Activated CD8-positive, alpha-beta memory T cell treated with anti-CD3 and anti-CD28 coated beads, Interleukin-2, amount 50 U/mL, for 24 hours (primary cell): ENCODE measurements around the gene PCP4.

Experiments used
- DNase-seq: peaks from one replicate; pipeline ENCODE4 v3.0.0-alpha.2; 2020; ENCODE audit errors: extremely low read depth

The PCP4 gene

DNA sequence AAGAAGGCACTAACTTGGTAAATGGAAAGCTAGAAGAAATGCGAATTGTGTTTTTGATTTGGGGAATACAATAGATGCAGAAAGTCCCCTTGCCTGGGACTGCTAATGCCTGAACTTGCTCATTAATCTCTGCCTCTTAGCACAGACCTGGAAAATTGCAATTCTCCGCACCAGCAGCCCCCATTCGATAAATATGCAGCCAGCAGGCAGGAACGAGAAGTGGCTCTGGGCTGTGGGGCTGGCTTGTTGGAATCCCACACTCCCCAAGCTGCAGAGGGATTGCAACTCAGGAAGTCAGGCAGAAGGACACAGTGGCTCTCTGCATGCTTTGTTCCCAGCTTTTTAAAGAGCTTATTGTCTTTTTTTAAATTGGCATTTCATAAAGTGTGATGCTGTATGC is 51.3 kb downstream of the PCP4 start:
- no peak for DNase-seq

DNA sequence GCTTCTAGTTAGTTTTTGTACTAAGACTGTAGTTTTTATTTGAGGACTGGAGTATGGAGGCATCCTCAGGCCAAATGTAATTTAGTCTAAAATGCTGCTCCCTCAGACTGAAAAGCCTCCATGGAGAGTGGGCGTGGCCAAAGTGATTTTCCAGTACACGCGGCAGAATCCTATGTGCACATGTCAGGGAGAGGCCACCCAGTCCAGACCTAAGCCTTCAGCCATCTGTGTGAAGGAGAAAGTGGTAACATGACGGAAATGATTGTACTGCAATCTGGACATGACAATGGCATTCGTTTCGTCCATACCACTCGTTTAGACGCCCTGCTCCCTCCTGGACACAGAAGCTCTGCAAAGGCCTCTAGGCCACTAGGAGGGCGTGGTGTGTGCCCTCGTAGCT is 56.2 kb downstream of the PCP4 start:
- no peak for DNase-seq

DNA sequence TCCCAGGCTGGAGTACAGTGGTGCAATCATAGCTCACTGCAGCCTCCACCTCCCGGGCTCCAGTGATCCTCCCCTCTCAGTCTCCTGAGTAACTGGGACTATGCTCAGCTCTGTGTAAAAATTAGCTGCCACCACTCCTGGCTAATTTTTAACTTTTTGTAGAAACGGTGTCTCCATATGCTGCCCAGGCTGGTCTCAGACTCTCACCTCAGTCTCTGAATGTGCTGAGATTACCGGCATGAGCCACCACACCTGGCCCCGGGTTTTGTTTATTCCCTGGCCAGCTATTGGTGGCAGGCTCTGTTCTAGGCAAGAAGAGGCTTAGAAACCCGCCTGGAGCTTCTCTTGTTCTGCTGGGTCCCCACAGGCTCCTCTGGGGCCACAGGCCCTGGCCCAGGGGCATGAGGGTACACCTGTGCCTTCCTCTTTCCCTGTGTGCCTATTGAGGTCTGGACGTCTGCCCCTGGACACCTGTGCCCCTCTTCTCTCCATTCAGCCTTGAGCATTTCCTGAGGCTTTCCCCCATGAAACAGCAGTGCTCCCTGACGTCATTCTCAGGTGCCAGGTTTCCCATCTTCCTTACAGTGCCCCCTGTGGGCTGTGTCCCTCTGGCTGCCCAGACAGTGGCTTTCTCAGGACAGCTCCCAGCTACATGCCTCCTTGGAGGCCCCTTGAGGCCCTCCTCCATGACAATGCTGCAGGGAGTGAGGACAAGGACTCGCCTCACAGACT is 57.5 kb downstream of the PCP4 start:
- DNase-seq, result no peak

DNA sequence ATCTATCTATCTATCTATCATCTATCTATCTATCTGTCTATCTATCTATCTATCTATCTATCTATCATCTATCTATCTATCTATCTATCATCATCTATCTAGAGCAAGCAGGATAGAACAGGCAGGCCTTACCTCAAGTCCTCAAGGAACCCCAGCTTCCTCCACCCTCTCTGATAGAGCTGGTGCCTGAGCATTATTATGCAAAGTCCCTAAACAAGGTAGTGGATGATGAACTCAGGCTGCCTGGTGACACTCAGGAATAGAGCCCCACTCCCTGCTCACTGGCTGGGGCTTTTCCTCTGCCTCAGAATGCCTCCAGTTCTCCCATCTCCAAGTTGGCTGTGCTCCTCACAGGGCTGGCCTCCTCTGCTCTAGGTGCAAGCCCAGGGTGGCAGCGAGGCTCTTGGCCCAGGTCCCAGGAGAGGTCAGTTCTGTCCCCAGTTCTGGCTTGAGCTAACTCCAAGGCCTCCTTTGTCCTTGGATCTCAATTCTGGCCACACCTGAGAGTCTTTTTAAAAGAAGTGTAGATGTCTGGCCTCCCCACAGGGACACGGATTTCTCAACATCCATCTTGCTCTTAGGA is 60.2 kb downstream of the PCP4 start:
- no peak for DNase-seq

DNA sequence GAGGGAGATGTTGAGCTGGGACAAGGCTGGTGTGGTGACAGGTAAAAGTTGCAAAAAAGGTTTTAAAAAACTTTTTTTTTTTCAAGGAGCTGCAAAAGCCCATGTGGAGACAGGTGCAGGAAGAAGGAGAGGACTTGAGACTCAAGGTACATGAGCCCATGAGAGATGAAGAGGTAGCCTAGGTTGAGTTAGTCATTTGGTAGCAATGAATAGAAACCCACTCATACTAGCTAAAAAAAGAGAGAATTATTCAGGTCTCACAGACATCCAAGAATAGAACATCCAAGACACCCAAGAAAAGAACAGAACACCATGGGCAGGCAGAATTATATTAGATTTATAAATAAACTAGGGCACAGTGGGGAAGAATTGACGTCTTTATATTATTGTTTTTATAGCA is 65.1 kb downstream of the PCP4 start:
- no peak for DNase-seq

DNA sequence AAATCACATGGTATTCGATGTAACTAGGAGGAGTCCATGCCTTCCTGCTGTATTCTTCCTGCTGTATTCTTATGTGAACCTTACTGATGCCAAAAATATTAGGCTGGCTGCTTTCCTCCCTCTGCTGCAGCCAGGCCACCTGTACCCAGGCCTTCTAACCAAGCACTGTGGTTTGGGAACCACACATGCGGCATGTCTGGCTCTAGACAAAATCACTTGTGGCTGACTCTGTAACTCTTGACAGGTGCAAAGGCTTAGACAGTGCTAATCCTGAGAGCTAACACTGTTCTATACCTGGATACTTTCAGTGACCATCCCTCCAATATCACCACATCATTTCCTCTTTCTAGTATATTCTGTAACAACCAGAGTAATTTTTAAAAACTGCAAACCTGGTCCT is 67.7 kb downstream of the PCP4 start:
- DNase-seq, result no peak

DNA sequence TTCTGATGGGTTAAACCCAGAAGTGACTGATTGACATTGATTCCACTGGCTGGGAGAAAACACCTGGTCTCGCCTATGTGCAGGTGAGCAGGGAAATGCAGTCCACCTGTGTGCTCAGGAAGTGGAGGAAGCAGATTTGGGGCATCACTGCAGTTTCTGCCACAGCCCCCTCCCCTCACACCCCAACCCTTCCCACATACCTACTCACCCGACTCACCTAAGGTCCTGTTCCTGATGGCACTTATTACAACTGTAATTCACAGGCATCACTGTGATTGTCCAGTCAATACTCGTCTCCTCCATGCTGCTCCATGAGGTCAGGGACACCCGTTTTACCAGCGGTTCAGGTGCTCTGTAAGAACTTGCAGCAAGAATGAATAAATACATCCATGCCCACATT is 68.5 kb downstream of the PCP4 start:
- no peak for DNase-seq

DNA sequence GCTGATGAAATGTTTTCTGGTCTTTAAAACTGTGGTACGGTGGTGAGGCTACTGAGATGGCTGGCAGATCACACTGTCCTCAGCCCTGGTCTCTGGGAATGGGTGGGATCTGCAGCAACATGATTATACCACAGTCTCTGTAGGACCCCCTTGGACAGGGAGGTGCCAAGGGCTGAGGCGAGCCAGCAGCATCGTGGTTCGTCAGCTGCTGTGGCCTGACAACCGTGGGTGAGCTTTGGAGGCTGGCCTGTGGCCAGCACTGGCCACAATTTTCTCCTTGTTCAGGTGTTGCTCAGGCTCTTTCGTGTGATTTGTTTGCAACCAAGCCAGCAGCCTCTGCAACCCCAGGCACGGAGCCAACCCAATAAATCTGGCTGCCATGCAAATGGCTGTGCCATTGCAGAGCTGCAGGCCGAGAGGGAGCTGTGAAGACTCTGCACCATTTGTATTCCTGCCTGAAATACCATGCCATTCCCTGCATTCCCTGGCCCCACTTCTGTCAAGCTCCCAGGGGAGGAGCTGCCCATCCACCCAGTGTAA is 70.9 kb downstream of the PCP4 start:
- no peak for DNase-seq

DNA sequence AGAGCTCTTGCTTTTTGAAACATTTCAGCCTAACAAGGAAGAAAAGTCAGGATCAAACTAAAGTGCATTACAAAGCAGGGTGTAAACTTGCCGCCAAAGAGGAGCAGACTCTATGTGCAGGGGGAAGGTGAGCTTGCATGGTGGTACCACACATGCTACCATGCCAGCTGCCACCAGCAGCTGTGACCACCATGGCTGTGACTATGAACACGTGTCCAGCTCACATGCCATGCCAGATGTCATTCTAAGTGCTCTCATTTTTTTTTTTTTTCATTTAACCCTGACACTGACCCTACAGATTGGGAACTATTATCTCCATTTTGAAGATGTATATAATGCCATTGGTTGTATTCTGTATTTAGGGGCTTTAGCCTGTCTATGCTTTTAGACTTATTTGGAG is 79.0 kb downstream of the PCP4 start:
- DNase-seq, result no peak

DNA sequence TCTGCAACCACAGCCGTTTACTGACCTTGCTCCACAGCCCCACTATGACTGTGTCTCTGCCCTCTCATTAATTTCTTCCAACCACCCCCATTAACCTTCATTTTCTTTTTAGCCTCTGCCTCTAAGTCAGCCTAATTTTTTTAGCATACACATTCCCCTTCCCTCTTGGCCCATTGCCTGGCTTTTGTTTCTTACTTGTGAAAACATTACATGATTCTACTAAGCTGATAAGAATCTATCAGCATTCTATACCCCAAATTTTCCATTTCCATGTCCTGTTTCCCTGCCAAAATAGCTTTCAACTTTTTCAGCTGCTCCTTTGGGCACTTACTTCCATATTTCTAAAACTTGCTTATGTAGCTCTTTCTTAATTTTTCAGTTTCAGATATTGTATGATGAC is 79.8 kb downstream of the PCP4 start:
- DNase-seq, result no peak

DNA sequence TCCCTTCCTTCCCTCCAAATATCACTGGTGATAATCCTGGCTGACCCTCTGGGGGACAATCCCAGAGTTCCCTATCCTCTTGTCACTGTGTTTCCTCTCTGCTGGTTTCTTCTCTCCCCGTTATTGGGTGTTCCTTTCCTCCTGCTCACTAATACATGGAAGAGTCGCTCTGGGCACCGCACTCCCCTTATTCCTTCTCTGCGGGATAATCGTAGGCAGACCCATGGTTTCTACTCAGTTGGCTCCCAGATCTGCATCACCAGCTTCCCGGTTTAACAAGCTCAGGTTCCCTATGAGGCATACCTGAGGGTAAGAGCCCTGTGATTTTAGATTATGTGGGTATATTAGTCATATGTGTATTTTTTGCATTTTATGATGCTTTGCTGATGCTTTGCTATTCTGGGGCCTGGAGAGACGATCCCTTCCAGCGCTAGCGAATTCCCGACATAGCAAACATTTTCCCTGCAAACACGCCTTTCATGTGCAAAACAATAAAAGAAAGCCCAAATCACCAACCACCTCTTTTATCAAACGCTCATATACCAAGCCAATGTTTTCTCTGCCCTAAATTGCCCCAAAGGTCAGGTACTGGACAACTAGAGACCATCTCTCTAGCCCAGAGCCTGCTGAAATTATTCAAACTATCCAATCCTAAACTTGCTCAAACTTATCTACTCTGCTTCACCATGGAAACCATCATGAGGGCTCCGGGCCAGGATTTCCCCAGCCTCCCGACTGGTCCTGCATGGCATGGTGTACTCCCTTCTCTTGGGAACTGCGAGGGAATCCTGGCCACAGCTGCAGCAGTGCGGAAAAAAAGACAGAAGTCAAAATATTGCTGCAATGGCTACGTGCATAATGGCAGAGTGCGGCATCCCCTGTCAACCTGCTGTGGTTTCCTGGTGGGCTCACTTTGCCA is 84.2 kb downstream of the PCP4 start:
- DNase-seq, result no peak

DNA sequence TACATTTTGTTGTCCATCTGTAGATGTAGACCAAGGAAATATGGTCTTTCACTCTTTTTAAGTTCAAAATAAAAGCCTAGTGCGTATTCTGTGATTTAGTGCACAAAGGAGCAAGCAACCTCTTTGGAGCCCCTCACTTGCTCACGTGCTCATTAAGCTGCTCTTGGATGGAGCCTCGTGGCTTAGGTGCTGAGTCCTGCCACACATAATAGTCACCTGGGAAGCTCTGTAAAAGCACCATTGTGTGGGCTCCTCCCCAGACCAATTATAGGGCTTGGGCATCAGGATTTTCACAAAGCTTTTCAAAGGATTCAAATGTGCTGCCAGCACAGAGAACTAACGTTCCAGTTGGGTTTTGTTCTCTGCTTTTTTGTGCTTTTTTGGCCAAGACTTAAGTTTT is 85.0 kb downstream of the PCP4 start:
- DNase-seq, result no peak

DNA sequence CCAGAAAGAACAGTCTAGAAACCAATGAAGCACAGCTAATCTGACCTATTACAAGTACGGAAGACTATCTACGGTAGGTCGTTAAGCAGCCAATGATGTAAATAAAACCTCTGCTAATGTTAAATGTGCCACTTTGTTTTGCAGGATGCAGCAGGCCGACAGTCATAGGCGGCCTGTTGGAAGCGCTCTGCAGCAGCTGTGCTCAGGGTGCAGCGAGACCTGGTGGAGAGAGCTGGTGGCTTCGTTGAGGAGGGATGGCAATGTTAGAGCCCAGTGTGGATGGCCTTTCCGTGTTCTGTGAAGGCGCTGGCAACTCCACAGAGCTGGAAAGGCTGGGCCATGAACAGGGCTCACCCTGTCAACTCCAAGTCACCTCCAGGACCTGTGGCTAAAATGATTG is 87.3 kb downstream of the PCP4 start:
- no peak for DNase-seq

DNA sequence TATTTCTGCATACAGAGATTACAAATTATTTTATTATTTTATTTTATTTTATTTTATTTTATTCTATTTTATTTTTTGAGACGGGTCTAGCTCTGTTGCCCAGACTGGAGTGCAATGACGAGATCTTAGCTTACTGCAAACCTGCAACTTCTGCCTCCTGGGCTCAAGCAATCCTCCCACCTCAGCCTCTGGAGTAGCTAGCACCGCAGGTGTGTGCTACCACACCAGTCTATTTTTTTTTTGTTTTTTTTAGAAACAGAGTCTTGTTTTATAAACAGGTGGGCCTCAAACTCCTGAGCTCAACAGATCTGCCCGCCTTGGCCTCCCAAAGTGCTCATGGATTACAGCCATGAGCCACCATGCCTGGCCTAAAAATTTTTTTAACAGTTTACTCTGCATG is 88.1 kb downstream of the PCP4 start:
- DNase-seq, result no peak

DNA sequence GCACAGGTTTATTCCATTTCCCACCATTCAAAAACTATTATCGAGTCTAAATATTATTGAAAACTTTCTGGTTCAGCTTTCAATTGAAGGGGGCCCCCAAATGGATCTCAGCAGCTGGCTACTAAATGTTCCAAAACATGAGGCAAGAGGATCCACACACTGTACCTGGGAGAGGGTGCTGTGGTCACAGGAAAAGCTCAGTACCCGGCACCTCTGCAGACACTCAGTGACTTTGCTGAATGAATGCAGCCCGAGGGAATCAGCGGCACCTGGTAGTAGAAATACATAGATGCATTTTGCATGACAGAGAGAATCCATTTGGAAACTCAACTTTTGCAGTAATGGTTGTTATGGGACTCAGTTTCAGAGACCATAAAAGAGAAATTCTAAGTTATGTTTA is 89.3 kb downstream of the PCP4 start:
- DNase-seq, result no peak

DNA sequence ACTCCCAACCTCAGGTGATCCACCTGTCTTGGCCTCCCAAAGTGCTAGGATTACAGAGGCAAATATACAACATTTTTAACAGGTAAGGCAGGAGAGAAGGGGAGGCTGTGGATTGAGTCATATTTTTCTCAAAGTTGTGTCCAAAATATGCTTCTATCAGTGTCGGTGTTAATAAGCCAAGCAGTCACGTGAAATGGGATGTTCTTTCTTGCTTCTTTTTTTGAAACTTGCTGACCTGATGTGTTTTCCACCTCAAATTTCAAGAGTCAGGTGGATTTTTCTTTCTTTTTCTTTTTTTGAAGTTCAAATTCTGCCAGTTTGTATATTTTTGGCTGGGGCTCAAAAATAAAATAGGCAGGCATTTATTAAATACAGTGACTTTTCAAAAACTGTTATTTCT is 91.5 kb downstream of the PCP4 start:
- no peak for DNase-seq

DNA sequence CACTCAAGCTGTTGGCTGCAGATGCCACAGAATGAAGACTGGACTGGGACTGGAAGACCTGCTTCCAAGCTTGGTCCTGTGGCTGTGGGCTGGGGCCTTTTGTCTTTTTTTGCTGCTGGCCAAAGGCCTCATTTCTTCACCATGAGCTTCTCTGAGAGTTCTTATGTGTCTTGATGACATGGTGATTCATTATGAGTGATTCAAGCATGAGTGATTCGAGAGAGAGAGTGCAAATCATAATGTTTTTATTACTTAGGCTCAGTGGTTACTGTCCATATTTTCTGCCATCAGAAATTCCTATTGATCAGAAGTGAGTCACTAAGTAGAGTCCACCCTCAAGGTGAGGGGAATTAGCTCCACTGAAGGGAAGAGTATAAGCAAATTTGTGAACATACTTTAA is 94.0 kb downstream of the PCP4 start:
- no peak for DNase-seq

DNA sequence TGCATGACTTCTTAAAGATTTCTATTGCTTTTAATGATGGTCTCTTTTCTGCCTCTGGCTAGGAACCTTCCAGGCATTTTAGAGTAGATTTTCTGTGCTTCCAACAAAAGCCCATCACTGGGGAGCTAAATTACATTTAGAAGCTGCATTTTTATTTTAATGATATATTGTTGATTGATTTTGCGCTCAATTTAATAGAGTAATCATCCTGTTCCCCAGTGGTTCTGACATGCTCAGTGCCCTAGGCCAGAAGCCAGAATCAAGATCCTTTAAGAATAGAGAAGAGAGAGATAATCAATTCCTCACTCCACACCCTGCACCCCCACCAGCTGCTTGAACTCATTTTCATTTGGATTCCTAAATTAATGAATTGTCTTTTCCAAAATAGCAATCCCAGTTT is 97.8 kb downstream of the PCP4 start:
- no peak for DNase-seq

DNA sequence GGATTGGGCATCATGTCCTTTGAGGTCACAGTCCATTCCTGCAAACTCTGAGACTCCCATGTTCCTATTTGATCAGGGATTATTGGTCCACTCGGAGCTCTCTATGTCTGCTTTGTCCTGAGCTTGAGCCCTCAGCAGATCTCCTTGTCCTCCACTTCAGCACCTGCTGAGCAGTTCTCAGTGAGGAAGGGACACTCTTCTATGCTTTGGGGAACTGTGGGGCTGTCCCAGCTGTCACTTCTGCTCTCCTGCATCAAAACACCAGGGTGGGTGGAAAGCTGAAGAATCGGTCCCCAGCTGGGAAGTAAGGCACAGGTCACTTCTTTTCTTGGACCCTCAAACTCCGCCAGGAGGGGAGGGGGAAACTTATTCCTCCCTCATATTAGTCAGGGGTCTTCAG is 99.5 kb downstream of the PCP4 start:
- DNase-seq, result no peak

DNA sequence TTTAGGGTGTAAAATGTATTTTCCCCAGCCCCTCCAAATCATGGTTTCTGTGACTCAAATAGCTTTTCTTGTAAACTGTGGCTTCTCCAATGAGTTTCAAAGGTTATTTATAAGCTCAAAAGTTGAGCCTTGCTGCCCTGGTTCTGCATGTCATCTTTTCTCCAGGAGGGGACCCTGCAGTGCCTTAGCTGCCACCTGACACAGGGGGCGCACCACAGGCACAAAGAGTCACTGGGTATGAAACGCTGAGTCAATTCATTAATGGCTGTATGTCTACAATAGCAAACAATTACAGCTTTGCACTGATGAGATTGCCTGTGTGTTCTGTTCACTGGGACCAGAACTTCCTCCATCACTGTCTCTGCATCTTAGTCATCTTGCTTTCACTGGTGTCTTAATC is 100.8 kb downstream of the PCP4 start:
- no peak for DNase-seq

DNA sequence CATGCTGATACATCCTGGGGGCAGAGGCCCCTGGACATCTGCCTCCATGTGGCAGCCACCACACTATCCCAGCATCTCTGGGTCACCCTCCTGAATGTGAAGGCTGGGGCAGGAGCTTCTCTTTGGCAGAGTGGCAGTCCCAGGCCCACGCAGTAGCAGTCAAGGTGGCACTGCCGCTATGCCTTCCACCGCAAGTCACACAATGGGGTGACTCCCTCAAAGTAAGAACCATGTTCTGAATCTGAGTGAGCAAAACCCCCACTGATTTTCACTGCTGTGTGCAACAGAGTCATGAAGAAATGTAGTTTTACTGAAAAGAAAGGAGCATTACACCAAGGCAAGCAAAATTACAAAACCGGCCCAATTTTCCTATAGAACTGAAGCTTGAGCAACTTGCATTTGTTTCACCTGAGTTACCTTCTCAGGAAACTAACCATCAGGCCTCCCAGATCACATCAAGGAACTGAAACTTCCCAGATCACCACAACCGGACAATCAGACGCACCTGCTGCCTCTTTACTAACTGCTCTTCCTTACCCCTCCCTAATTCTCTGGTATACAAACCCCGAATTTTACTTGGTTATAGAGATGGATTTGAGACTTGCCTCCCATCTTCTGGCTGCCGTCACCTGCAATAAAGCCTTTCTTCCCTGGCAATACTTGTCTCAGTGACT is 102.6 kb downstream of the PCP4 start:
- no peak for DNase-seq

DNA sequence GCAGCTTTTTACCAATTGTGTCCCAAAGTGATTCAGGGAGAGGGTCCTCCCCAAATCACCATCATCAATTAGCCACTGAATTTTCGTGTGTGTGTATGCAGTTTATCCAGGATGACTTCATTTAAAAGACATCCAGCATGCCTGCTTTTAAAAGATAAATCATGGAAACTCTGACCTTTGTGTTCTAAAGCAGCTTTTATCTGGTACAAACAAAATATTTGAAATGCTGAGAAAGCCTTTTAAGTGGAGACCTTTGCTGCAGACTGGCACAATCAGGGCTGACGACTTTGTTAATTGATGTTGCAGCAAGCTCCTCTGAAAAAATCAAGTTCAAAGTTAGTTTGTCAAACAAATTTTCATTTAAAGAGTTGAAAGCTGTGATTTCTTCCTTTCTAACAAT is 104.7 kb downstream of the PCP4 start:
- no peak for DNase-seq
